Activated effector memory CD4-positive, alpha-beta T cell treated with anti-CD3 and anti-CD28 coated beads, Interleukin-2, amount 50 U/mL, for 16 hours (primary cell): Measurements from ENCODE around the gene ABHD17A.

Experiments
- DNase-seq: peaks from one replicate; pipeline ENCODE4 v3.0.0-alpha.2; 2020

ABHD17A gene

GRCh38 chr19:1862424-1863327, 22.6 kb downstream of the ABHD17A start:
- peak; percentile 86 for DNase-seq

GRCh38 chr19:1862068-1862423, 23.2 kb downstream of the ABHD17A start:
- no peak for DNase-seq

- no peak for DNase-seq
These were observed 23.7 kb downstream of the ABHD17A start for GRCh38 chr19:1861599-1862031.

GRCh38 chr19:1860821-1861598, 24.3 kb downstream of the ABHD17A start:
- DNase-seq = no peak

DNA sequence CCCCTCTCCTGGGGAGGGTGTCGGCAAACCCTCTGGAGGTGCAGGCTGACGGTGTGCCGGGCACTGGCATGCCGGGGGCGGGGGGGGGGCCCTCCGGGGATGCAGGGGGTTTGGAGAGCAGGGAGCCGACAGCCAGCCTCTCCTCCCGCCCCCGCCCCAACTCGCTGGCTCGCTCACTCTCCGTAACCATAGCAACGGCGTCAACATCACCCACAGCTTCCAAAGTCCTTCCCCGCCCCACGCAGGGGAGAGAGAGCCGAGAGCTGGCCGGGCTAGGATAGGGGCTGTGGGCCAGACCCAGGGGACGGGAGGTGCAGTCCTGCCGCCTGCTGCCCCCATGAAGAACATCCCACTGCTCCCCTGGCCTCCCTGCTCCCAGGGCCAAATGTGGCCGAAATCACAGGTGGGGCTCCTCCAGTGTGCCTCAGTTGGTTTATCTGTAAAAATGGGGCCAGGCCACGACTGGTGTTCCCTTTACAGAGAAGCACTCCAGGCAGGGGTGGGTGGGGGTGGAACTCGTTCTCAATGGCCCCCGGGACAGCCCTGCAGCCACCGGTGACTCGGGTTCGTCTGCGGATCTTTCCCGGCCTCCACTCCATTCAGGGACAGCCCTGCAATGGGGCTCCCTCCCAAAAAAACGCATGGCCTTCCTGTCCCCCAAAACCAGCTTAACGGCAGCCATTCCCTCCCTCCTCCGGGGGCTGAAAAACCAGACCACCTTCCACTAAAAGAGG, 25.1 kb downstream of the ABHD17A start:
- DNase-seq = peak; percentile 83

DNA sequence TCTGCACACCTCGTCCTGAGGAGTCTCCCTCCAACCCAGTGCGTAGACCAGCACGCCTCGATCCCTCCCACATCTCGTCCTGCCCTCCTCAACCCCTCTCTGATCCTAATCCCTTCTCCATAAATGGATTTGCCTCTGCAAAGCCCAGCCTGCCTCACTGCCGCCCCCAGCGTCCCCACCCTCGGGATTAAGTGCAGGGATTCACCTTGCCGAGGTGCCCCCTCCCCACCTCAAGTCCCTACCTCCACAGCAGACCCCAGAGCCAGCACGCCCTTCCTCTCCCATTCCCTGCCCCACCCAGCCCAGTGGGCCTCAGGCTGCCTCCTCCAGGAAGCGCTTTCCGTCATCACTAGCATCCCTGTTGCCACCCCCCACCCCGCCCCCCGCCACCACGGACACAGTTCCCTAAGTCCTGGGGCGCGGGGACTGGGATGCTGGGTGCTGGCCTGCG, 25.9 kb downstream of the ABHD17A start:
- DNase-seq = no peak

- peak; percentile 64 for DNase-seq
These were observed 26.7 kb downstream of the ABHD17A start for GRCh38 chr19:1858412-1859081.

DNA sequence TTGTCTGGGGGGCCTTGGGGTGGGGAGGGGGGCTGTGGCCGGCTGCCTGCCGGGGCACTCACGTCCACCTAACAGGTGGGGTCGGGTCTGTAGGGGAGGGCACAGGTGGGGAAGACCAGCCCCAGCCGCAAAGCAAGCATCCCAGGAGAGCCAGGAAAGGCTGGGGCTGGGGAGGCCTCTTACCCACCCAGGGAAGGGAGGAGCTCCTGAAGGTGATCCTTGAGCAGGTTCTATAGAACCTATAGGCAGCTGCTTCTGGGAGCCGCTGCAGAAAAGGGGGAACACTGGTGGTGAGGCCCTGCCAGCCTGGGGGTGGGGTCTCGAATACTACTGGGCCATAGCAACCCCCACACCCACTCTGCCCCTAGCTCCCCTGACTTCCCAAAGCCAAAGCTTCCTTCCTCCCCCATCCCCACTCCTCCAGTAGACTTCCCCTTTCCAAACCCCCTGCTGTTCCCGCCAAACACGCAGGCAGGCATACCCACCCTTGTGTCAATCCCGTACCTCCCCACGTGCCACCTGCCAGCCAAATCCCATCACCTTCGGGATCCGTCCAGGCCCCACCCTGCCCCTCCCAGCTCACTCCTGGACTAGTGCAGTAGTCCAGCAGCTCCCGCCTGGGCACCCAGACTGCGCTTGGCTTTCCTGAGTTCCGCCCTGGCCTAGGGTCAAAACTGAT, 27.5 kb downstream of the ABHD17A start:
- DNase-seq = no peak

- peak; percentile 81 for DNase-seq
These were observed 28.3 kb downstream of the ABHD17A start for GRCh38 chr19:1856698-1857603.

DNA sequence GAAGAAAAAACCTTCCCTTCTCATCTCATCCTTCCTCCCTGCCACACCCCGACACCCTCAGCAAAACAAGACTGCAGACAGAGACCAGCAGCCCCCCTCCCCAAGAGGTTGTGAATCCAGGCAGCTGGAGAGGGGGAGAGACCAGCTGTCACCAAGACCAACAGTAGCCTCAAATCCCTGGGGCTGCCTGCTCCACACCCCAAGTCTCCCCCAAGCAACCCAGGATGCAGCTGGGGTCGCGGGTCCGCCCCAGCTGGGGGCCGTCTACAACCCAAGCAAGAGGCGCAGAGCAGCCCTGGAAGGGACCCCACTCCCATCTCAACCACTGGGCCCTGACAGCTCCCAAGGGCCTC, 29.0 kb downstream of the ABHD17A start:
- no peak for DNase-seq

GRCh38 chr19:1855828-1856255, 29.5 kb downstream of the ABHD17A start:
- no peak for DNase-seq

GRCh38 chr19:1855040-1855827, 30.1 kb downstream of the ABHD17A start:
- peak; percentile 92 for DNase-seq

GRCh38 chr19:1854542-1855039, 30.7 kb downstream of the ABHD17A start:
- DNase-seq = peak; percentile 65

DNA sequence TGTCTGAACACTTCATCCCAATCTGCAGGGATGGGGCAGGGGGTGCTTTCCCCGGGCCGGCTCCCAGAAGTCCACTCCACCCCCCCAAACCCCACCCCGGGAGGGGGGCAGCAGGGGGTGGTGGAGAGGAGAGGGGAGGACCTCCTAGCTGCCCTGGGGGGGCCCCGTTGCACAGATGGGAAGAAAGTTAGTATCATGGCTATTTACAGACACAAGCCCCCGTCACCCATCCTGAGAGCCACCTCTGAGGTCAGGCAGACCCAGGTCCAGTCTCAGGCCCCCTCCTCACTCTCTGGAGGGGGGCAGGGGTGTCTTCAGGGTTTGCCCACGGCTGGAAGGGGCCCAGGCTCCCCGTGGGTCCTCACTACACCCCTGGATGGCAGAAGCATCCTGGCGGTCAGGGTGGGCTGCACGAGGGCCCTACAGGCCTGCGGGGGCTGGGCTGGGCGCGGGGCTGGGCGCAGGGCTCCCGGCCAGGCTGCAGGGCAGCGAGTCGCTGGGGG, 31.2 kb downstream of the ABHD17A start:
- no peak for DNase-seq

GRCh38 chr19:1853295-1854038, 31.8 kb downstream of the ABHD17A start:
- DNase-seq = peak; percentile 93

GRCh38 chr19:1852581-1853128, 32.6 kb downstream of the ABHD17A start:
- DNase-seq = no peak

DNA sequence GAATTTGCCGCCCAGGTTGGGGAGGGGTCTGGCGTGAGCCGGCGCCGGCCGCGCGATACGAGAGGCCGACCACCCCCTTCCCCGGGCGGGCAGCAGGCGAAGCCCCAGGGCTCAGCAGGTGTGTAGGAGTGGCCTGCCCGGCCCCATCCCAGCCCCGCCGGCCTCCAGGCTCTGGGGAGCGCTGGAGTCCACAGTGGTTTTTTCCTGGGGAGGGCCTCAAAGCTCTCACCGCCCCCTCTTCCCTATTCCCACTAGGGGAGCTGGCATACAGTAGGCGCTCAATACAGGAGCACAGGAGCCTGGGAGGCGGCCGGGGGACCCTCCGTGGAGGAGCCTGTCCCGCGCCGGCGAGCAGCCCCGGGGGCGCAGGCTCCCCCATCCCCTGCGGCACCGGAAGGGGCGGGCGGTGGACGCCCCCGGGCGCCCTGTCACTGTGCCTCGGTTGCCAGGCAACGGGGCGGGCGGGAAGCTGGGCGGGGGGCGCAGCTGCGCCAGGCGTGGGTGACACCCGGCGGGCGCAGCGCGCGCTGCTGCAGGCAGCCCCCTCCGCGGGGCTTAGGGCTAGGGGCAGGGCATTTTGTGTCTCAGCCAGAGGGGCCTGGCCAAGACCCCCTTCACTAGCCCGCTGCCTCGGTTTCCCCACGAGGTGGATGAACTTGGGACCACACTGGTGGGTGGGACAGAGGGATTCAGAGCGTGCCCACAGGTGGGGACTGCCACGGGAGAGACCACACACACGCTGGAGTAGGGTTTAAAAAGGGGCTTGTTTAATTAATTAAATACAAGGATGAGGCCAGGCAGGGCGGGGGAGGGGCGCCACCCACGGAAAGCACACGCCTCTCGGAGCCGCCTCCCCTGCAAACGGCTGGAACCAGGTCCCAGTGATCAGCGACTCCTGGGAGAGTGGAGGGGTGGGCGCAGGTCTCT, 33.4 kb downstream of the ABHD17A start:
- peak; percentile 81 for DNase-seq
